Measurements from ENCODE around the gene PFKFB3. TPM values are rescaled to one million over a fixed set of nuclear protein-coding genes. Genes with fewer than 3 reads are reported as not detected.
"Not testable (repeated sequence)": the region's sequence is repeated elsewhere in the genome, so short reads cannot be mapped to it uniquely, and the experiment has no call there.

Gene PFKFB3
- total RNA-seq, 1 experiment from 2014 or later: 32.0 TPM

GRCh38 chr10:6271663-6272062 lies 68.9 kb downstream of the PFKFB3 start:
- no peak for DNase-seq (ENCODE audit: low read depth)

- DNase-seq (ENCODE audit: low read depth): no peak
These were observed 69.4 kb downstream of the PFKFB3 start for GRCh38 chr10:6272126-6272525.

GRCh38 chr10:6273351-6273750 lies 70.6 kb downstream of the PFKFB3 start:
- no peak for DNase-seq (ENCODE audit: low read depth)

GRCh38 chr10:6274040-6274439 lies 71.3 kb downstream of the PFKFB3 start:
- DNase-seq (ENCODE audit: low read depth): no peak

GRCh38 chr10:6274484-6274883 lies 71.8 kb downstream of the PFKFB3 start:
- DNase-seq (ENCODE audit: low read depth): no peak

GRCh38 chr10:6275022-6275997 lies 72.6 kb downstream of the PFKFB3 start:
- peak; percentile 99 for DNase-seq (ENCODE audit: low read depth)

- no peak for DNase-seq (ENCODE audit: low read depth)
These were observed 73.6 kb downstream of the PFKFB3 start for GRCh38 chr10:6276356-6276755.

GRCh38 chr10:6278519-6279120 lies 75.9 kb downstream of the PFKFB3 start:
- no peak for DNase-seq (ENCODE audit: low read depth)

GRCh38 chr10:6279540-6280267 lies 77.0 kb downstream of the PFKFB3 start:
- DNase-seq (ENCODE audit: low read depth): peak; percentile 79

- no peak for DNase-seq (ENCODE audit: low read depth)
These were observed 77.6 kb downstream of the PFKFB3 start for GRCh38 chr10:6280291-6280690.

- no peak for DNase-seq (ENCODE audit: low read depth)
These were observed 79.8 kb downstream of the PFKFB3 start for GRCh38 chr10:6282454-6282958.

- no peak for DNase-seq (ENCODE audit: low read depth)
These were observed 80.9 kb downstream of the PFKFB3 start for GRCh38 chr10:6283655-6284054.

- DNase-seq (ENCODE audit: low read depth): not testable (repeated sequence)
These were observed 87.9 kb downstream of the PFKFB3 start for GRCh38 chr10:6290621-6291020.

- DNase-seq (ENCODE audit: low read depth): no peak
These were observed 90.0 kb downstream of the PFKFB3 start for GRCh38 chr10:6292741-6293151.

- DNase-seq (ENCODE audit: low read depth): not testable (repeated sequence)
These were observed 93.7 kb downstream of the PFKFB3 start for GRCh38 chr10:6296425-6296824.

GRCh38 chr10:6296828-6297251 lies 94.1 kb downstream of the PFKFB3 start:
- no peak for DNase-seq (ENCODE audit: low read depth)

GRCh38 chr10:6297522-6297921 lies 94.8 kb downstream of the PFKFB3 start:
- no peak for DNase-seq (ENCODE audit: low read depth)

GRCh38 chr10:6297951-6298381 lies 95.2 kb downstream of the PFKFB3 start:
- no peak for DNase-seq (ENCODE audit: low read depth)

- no peak for DNase-seq (ENCODE audit: low read depth)
These were observed 95.7 kb downstream of the PFKFB3 start for GRCh38 chr10:6298428-6298827.

GRCh38 chr10:6299234-6299633 lies 96.5 kb downstream of the PFKFB3 start:
- peak; percentile 85 for DNase-seq (ENCODE audit: low read depth)

- no peak for DNase-seq (ENCODE audit: low read depth)
These were observed 97.0 kb downstream of the PFKFB3 start for GRCh38 chr10:6299743-6300105.
